SU-DHL-6 (cell line): ENCODE results near the gene TACC3.

Experiments
- EZH2phosphoT487 ChIP-seq: fragments of 200-600 bp; sonication (generic), shearing (Covaris generic); conservative IDR thresholded peaks from 2 replicates; pipeline ENCODE4 v1.6.1; 2018; ENCODE audit warnings: mild to moderate bottlenecking, antibody characterized with exemption, low read length, moderate library complexity, mixed read lengths
- TF ChIP-seq, protein P1 (sequence below): fragments of 200-600 bp; sonication (generic); IDR thresholded peaks from one replicate; pipeline ENCODE4 v1.5.1; 2017; ENCODE audit warnings: antibody characterized with exemption, mild to moderate bottlenecking, low read length, moderate library complexity; ENCODE audit not compliant: insufficient read depth, poor library complexity, severe bottlenecking

DNA sequence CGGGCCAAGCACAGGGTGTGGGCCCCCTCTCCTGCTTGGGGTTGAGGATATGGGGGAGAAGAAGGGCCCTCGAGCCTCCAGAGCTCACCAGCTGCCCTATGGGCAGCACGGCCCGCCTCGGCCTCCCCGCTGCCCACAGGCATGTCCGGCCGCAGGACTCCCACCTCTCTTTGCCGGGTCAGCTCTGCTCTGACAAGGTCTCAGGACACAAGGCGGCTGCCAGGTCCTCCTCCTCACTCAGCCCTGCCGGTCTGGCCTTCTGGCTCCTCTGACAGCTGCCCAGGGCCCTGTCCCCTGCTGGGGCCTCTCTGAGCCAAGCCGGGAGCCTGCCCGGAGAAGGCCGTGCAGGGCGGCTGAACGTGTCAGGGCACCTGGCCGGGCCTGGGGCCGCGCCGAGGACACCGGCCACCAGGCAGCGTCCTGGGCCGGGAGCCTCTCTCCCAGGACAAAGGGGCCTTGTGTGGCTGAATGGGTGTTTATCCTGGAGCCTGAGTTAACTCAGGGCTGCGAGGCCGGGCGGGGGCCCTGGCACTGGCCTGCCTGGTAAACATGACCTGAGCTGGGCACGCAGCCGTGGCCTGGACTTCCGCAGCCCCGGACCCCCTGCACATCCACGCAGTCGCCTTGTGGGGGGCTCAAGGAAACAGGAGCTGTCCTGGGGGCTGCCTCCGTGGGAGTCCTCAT lies 25.7 kb downstream of the TACC3 start:
- TF ChIP-seq, protein P1, sequence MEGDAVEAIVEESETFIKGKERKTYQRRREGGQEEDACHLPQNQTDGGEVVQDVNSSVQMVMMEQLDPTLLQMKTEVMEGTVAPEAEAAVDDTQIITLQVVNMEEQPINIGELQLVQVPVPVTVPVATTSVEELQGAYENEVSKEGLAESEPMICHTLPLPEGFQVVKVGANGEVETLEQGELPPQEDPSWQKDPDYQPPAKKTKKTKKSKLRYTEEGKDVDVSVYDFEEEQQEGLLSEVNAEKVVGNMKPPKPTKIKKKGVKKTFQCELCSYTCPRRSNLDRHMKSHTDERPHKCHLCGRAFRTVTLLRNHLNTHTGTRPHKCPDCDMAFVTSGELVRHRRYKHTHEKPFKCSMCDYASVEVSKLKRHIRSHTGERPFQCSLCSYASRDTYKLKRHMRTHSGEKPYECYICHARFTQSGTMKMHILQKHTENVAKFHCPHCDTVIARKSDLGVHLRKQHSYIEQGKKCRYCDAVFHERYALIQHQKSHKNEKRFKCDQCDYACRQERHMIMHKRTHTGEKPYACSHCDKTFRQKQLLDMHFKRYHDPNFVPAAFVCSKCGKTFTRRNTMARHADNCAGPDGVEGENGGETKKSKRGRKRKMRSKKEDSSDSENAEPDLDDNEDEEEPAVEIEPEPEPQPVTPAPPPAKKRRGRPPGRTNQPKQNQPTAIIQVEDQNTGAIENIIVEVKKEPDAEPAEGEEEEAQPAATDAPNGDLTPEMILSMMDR: no peak
- TF ChIP-seq EZH2phosphoT487: no peak
